GM23338 (cell line): Measurements from ENCODE around the gene ZNF775. TPM values are rescaled to one million over a fixed set of nuclear protein-coding genes. Genes with fewer than 3 reads are reported as not detected.

Source experiments
- ATAC-seq: fragments of 200-7000 bp; cut with Tn5 transposase; 3 replicates; pipeline ENCODE4 v1.9.1; 2020
- DNase-seq: peaks from one replicate; pipeline ENCODE4 v3.0.0-alpha.2; 2015; ENCODE audit warnings: low spot score
- H2AFZ ChIP-seq: fragments of 200-600 bp; sonication (generic); 2 replicates; pipeline ENCODE4 v1.8.0; 2016; ENCODE audit warnings: antibody characterized with exemption, mild to moderate bottlenecking, moderate library complexity
- H3F3A ChIP-seq: fragments of 200-600 bp; sonication (generic); replicated peaks from 2 replicates; pipeline ENCODE4 v1.8.0; 2017; ENCODE audit warnings: antibody characterized with exemption, mixed run types, low read depth
- H3K27ac ChIP-seq: fragments of 200-600 bp; sonication (generic); 2 replicates; pipeline ENCODE4 v1.6.1; 2016; ENCODE audit warnings: low read depth
- H3K27me3 ChIP-seq: fragments of 200-600 bp; sonication (generic); 2 replicates; pipeline ENCODE4 v1.8.0; 2016; ENCODE audit warnings: mild to moderate bottlenecking, mixed run types, moderate library complexity; ENCODE audit not compliant: insufficient read depth
- H3K36me3 ChIP-seq: fragments of 200-600 bp; sonication (generic); 2 replicates; pipeline ENCODE4 v1.8.0; 2016; ENCODE audit warnings: mild to moderate bottlenecking; ENCODE audit not compliant: insufficient read depth
- H3K4me1 ChIP-seq: fragments of 200-600 bp; sonication (generic); 2 replicates; pipeline ENCODE4 v1.8.0; 2016; ENCODE audit warnings: mild to moderate bottlenecking, moderate library complexity; ENCODE audit not compliant: insufficient read depth
- H3K4me2 ChIP-seq: fragments of 200-600 bp; sonication (generic); 2 replicates; pipeline ENCODE4 v1.7.1; 2017; ENCODE audit warnings: mixed run types
- H3K4me3 ChIP-seq: fragments of 200-600 bp; sonication (generic); 2 replicates; pipeline ENCODE4 v1.6.1; 2016; ENCODE audit warnings: mixed run types
- H3K79me2 ChIP-seq: fragments of 200-600 bp; sonication (generic); replicated peaks from 2 replicates; pipeline ENCODE4 v1.8.0; 2017; ENCODE audit warnings: mild to moderate bottlenecking; ENCODE audit not compliant: insufficient read depth
- H3K9me2 ChIP-seq: fragments of 200-600 bp; sonication (generic); 2 replicates; pipeline ENCODE4 v1.8.0; 2017; ENCODE audit not compliant: insufficient read depth
- H4K20me1 ChIP-seq: fragments of 200-600 bp; sonication (generic); replicated peaks from 2 replicates; pipeline ENCODE4 v1.8.0; 2017; ENCODE audit warnings: mild to moderate bottlenecking; ENCODE audit not compliant: insufficient read depth
- H3K27ac Mint-ChIP-seq: 2 replicates; pipeline ENCODE4 v1.8.0; 2020; ENCODE audit warnings: inconsistent platforms, mild to moderate bottlenecking, moderate library complexity, mixed read lengths
- H3K27me3 Mint-ChIP-seq: 3 replicates; pipeline ENCODE4 v1.8.0; 2022; ENCODE audit warnings: low read depth, mild to moderate bottlenecking, moderate library complexity, mixed read lengths, inconsistent platforms; ENCODE audit not compliant: insufficient read depth, poor library complexity
- H3K36me3 Mint-ChIP-seq: 3 replicates; pipeline ENCODE4 v1.8.0; 2021; ENCODE audit warnings: low read depth, mild to moderate bottlenecking, inconsistent platforms, moderate library complexity, mixed read lengths
- H3K4me1 Mint-ChIP-seq: 3 replicates; pipeline ENCODE4 v1.8.0; 2020; ENCODE audit warnings: mild to moderate bottlenecking, inconsistent platforms, mixed read lengths
- H3K4me3 Mint-ChIP-seq: 3 replicates; pipeline ENCODE4 v1.8.0; 2021; ENCODE audit warnings: moderate library complexity, mild to moderate bottlenecking, inconsistent platforms, mixed read lengths
- H3K9me3 Mint-ChIP-seq: 3 replicates; pipeline ENCODE4 v1.8.0; 2020; ENCODE audit warnings: moderate library complexity, mild to moderate bottlenecking, inconsistent platforms, mixed read lengths
- CREB1 ChIP-seq: fragments of 250-450 bp; sonication (Bioruptor Pico); IDR thresholded peaks from 2 replicates; pipeline ENCODE4 v1.5.0; 2020; ENCODE audit warnings: low read depth, mild to moderate bottlenecking, moderate library complexity
- CTCF ChIP-seq, 2 experiments: fragments of 200-600 bp in 1 of 2; sonication (generic) in 1 of 2; conservative IDR thresholded peaks; 2 replicates each; pipeline versions ENCODE4 v1.5.1 to v1.6.1; 2016 to 2017; ENCODE audit warnings: antibody characterized with exemption in 2 of 2, low read depth in 2 of 2, mild to moderate bottlenecking in 2 of 2, moderate library complexity in 1 of 2
- EZH2 ChIP-seq: fragments of 200-600 bp; sonication (generic); IDR thresholded peaks from one replicate; pipeline ENCODE4 v1.8.0; 2017; ENCODE audit warnings: antibody characterized with exemption, mild to moderate bottlenecking, low read depth; ENCODE audit not compliant: unreplicated experiment
- EZH2phosphoT487 ChIP-seq: fragments of 200-600 bp; sonication (generic); IDR thresholded peaks from one replicate; pipeline ENCODE4 v1.8.1; 2018; ENCODE audit warnings: antibody characterized with exemption; ENCODE audit not compliant: unreplicated experiment
- JUNB ChIP-seq: IDR thresholded peaks from one replicate; pipeline ENCODE4 v1.6.1; 2016; ENCODE audit warnings: antibody characterized with exemption; ENCODE audit not compliant: unreplicated experiment
- NANOG ChIP-seq: IDR thresholded peaks from 2 replicates; pipeline ENCODE4 v1.6.1; 2016; ENCODE audit warnings: antibody characterized with exemption, borderline replicate concordance
- ZNF114 ChIP-seq: fragments of 250-450 bp; sonication (Bioruptor Pico); IDR thresholded peaks from 2 replicates; pipeline ENCODE4 v1.5.0; 2020; ENCODE audit warnings: mild to moderate bottlenecking, moderate library complexity
- ZNF331 ChIP-seq: fragments of 250-450 bp; sonication (Bioruptor Pico); IDR thresholded peaks from 2 replicates; pipeline ENCODE4 v1.5.0; 2020; ENCODE audit warnings: low read depth, mild to moderate bottlenecking, moderate library complexity
- polyA plus RNA-seq: library from polyadenylated mRNA; unstranded; fragments of >200 nt; fragmentation: Nextera tagmentation; extraction: Ambion mirVana; gene quantifications from 2 replicates; pipeline ENCODE4 v1.2.1, GENCODE V29; 2016
- total RNA-seq: library from RNA; depleted of rRNA; stranded (reverse); fragments of >200 nt; shearing (Covaris generic); gene quantifications from 2 replicates; pipeline ENCODE4 v1.2.3, GENCODE V29; 2014
- TF ChIP-seq, protein P1 (sequence below): IDR thresholded peaks from 2 replicates; pipeline ENCODE4 v1.6.1; 2016; ENCODE audit warnings: antibody characterized with exemption
- TF ChIP-seq, protein P2 (sequence below): fragments of 250-450 bp; sonication (Bioruptor Pico); IDR thresholded peaks from 2 replicates; pipeline ENCODE4 v1.5.0; 2020; ENCODE audit warnings: mild to moderate bottlenecking, moderate library complexity

Gene ZNF775
- total and polyA plus RNA-seq, 2 experiments from 2014 or later, result 4.5 to 38.2 TPM

- Histone ChIP-seq H3K36me3 (no peaks in the 10 kb centered on the region), H4K20me1 (no peaks in the 10 kb centered on the region), H3K4me2 (no peak overlapping the region), H3K4me1 (peaks cover 15% of the 10 kb centered on the region), H2AFZ (no peak overlapping the region), H3K4me3 (no peak overlapping the region), H3K79me2 (peaks cover 5% of the 10 kb centered on the region), H3K27ac (no peak overlapping the region), H3K9me2 (no peaks in the 10 kb centered on the region), H3K27me3 (peaks cover 26% of the 10 kb centered on the region), H3F3A (0 out of 2 replicates have a peak, but pooled peaks cover 2% of the 10 kb centered on the region)
- TF ChIP-seq EZH2, result no peak
- TF ChIP-seq, protein P1, sequence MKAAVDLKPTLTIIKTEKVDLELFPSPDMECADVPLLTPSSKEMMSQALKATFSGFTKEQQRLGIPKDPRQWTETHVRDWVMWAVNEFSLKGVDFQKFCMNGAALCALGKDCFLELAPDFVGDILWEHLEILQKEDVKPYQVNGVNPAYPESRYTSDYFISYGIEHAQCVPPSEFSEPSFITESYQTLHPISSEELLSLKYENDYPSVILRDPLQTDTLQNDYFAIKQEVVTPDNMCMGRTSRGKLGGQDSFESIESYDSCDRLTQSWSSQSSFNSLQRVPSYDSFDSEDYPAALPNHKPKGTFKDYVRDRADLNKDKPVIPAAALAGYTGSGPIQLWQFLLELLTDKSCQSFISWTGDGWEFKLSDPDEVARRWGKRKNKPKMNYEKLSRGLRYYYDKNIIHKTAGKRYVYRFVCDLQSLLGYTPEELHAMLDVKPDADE, result no peak
- TF ChIP-seq CREB1 (CRISPR knock-in tag), result no peak
- TF ChIP-seq JUNB, result no peak
- no peak for TF ChIP-seq CTCF (conservative IDR thresholded peaks at IDR 0.05; ENCODE audit: low read depth in 2 of 2)
- TF ChIP-seq ZNF331 (CRISPR knock-in tag), result no peak
- no peak for TF ChIP-seq NANOG
- Mint-ChIP-seq H3K36me3 (peaks cover 16% of the 10 kb centered on the region), H3K4me1 (peaks cover 17% of the 10 kb centered on the region), H3K27me3 (peaks cover 19% of the 10 kb centered on the region), H3K27ac (no peak overlapping the region), H3K4me3 (no peak overlapping the region), H3K9me3 (peaks cover 29% of the 10 kb centered on the region)
- DNase-seq (no peak), ATAC-seq (no peak)
Measured at GRCh38 chr7:150346922-150347321, 32.2 kb upstream of the ZNF775 start.

- Histone ChIP-seq H3K27ac (no peak overlapping the region), H3F3A (no peaks in the 10 kb centered on the region), H4K20me1 (no peaks in the 10 kb centered on the region), H3K79me2 (no peaks in the 10 kb centered on the region), H3K27me3 (no peaks in the 10 kb centered on the region), H3K4me3 (no peak overlapping the region), H3K4me1 (no peaks in the 10 kb centered on the region), H2AFZ (no peak overlapping the region), H3K4me2 (no peak overlapping the region), H3K36me3 (no peaks in the 10 kb centered on the region; the same call in 1 of the 2 replicates), H3K9me2 (no peaks in the 10 kb centered on the region)
- Mint-ChIP-seq H3K36me3 (peaks cover 3% of the 10 kb centered on the region; the same call in 2 of the 3 replicates), H3K27me3 (no peaks in the 10 kb centered on the region), H3K4me3 (no peak overlapping the region), H3K4me1 (peaks cover 4% of the 10 kb centered on the region; the same call in 1 of the 3 replicates), H3K9me3 (peaks cover 3% of the 10 kb centered on the region; the same call in 1 of the 3 replicates), H3K27ac (no peak overlapping the region)
- DNase-seq (peak; percentile 49), ATAC-seq (peak; percentile 74)
- TF ChIP-seq ZNF114, result no peak
- TF ChIP-seq CREB1 (CRISPR knock-in tag), result no peak
- TF ChIP-seq, protein P2, sequence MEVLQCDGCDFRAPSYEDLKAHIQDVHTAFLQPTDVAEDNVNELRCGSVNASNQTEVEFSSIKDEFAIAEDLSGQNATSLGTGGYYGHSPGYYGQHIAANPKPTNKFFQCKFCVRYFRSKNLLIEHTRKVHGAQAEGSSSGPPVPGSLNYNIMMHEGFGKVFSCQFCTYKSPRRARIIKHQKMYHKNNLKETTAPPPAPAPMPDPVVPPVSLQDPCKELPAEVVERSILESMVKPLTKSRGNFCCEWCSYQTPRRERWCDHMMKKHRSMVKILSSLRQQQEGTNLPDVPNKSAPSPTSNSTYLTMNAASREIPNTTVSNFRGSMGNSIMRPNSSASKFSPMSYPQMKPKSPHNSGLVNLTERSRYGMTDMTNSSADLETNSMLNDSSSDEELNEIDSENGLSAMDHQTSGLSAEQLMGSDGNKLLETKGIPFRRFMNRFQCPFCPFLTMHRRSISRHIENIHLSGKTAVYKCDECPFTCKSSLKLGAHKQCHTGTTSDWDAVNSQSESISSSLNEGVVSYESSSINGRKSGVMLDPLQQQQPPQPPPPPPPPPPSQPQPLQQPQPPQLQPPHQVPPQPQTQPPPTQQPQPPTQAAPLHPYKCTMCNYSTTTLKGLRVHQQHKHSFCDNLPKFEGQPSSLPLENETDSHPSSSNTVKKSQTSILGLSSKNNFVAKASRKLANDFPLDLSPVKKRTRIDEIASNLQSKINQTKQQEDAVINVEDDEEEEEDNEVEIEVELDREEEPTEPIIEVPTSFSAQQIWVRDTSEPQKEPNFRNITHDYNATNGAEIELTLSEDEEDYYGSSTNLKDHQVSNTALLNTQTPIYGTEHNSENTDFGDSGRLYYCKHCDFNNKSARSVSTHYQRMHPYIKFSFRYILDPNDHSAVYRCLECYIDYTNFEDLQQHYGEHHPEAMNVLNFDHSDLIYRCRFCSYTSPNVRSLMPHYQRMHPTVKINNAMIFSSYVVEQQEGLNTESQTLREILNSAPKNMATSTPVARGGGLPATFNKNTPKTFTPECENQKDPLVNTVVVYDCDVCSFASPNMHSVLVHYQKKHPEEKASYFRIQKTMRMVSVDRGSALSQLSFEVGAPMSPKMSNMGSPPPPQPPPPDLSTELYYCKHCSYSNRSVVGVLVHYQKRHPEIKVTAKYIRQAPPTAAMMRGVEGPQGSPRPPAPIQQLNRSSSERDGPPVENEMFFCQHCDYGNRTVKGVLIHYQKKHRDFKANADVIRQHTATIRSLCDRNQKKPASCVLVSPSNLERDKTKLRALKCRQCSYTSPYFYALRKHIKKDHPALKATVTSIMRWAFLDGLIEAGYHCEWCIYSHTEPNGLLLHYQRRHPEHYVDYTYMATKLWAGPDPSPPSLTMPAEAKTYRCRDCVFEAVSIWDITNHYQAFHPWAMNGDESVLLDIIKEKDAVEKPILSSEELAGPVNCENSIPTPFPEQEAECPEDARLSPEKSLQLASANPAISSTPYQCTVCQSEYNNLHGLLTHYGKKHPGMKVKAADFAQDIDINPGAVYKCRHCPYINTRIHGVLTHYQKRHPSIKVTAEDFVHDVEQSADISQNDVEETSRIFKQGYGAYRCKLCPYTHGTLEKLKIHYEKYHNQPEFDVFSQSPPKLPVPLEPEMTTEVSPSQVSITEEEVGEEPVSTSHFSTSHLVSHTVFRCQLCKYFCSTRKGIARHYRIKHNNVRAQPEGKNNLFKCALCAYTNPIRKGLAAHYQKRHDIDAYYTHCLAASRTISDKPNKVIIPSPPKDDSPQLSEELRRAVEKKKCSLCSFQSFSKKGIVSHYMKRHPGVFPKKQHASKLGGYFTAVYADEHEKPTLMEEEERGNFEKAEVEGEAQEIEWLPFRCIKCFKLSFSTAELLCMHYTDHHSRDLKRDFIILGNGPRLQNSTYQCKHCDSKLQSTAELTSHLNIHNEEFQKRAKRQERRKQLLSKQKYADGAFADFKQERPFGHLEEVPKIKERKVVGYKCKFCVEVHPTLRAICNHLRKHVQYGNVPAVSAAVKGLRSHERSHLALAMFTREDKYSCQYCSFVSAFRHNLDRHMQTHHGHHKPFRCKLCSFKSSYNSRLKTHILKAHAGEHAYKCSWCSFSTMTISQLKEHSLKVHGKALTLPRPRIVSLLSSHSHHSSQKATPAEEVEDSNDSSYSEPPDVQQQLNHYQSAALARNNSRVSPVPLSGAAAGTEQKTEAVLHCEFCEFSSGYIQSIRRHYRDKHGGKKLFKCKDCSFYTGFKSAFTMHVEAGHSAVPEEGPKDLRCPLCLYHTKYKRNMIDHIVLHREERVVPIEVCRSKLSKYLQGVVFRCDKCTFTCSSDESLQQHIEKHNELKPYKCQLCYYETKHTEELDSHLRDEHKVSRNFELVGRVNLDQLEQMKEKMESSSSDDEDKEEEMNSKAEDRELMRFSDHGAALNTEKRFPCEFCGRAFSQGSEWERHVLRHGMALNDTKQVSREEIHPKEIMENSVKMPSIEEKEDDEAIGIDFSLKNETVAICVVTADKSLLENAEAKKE (CRISPR knock-in tag), result no peak
- TF ChIP-seq EZH2, result no peak
- no peak for TF ChIP-seq NANOG
- TF ChIP-seq EZH2phosphoT487, result no peak
Measured at GRCh38 chr7:150351587-150352194, 27.4 kb upstream of the ZNF775 start.
